ENCODE data around the gene TPR. TPM values are rescaled to one million over a fixed set of nuclear protein-coding genes. Genes with fewer than 3 reads are reported as not detected.
"Not testable (repeated sequence)": the region's sequence is repeated elsewhere in the genome, so short reads cannot be mapped to it uniquely, and the experiment has no call there.

Gene TPR
- total RNA-seq, 3 donors from 2014 or later (not counting 1 experiment from before 2014, with no cell fraction given), result 96.8 to 137 (median 116) TPM

DNA sequence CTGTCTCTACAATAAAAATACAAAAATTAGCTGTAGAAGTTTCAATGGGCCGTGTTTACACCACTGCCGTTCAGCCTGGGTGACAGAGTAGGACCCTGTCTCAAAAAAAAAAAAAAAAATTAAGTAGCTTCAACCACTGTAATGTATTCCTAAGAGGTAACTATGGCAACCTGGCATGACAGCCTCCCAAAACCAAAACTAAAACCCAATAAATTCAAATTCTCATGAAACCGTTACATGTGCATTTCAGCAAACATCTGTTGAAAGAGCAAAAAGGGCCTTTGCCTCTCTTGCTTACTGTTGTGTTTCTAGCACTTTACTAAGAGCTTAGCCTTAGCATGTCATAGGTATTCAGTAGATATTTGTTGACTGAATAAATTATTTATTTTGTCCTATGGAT, 34.0 kb upstream of the TPR start:
- Histone ChIP-seq H3K4me3 (ENCODE audit: low read length) (no peak overlapping the region), H3K27me3 (ENCODE audit: control insufficient read depth, insufficient read depth, low read length) (no peaks in the 10 kb centered on the region), H3K4me1 (ENCODE audit: control insufficient read depth, insufficient read depth, low read length) (no peaks in the 10 kb centered on the region), H3K9me3 (ENCODE audit: control insufficient read depth, insufficient read depth, low read length) (no peaks in the 10 kb centered on the region), H3K36me3 (ENCODE audit: control insufficient read depth, insufficient read depth, low read length) (peaks cover 56% of the 10 kb centered on the region), H3K27ac (ENCODE audit: low read length) (no peak overlapping the region)
- H3K4me1 Mint-ChIP-seq, result no peaks in the 10 kb centered on the region
- no peaks in the 10 kb centered on the region for H3K27me3 Mint-ChIP-seq (ENCODE audit: low read depth in 2 of 2)
- intact Hi-C loops (cut with micrococcal nuclease), result no loop called here
- no peaks in the 10 kb centered on the region for H3K9me3 Mint-ChIP-seq
- H3K4me3 Mint-ChIP-seq, result no peak overlapping the region
- WGBS (ENCODE audit: insufficient coverage), result 90% methylated on average over 3 of the region's 3 CpGs
- H3K27ac Mint-ChIP-seq, result no peak overlapping the region
- no peak for TF ChIP-seq CTCF (IDR thresholded peaks at IDR 0.05)
- H3K36me3 Mint-ChIP-seq, result peaks cover 9% of the 10 kb centered on the region
- DNase-seq, result no peak
- ATAC-seq, result no peak

DNA sequence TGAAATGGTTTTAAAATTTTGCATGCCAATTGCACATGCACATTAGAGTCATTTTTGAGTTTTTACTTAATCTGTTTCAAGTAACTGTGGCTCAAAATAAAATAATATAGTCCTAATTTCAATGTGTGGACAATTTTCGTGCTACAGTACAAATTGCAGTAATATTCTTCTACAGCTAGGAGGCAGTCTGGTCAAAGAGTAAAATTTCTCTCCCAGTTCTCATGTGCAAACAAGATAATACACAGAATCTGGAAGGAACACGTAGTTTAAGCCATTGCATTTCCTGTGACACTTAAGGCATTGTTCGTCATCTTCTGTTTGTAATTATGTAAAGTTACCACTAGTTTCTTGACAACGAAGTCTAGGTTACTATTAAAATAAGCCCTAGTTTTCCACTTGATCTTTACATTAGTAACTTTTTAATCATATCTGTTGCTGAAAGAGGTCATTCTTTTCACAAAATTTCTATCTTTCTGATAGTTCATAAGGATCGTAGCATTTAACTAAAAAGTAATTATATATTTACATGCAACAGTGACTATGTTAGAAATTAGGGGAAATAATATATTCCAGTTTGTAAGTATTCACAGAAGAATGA, 29.5 kb upstream of the TPR start:
- ATAC-seq, result peak; percentile 83 to 95 (median 87)
- Histone ChIP-seq H3K4me3 (ENCODE audit: low read length) (no peak overlapping the region), H3K36me3 (ENCODE audit: control insufficient read depth, insufficient read depth, low read length) (peaks cover 44% of the 10 kb centered on the region), H3K27me3 (ENCODE audit: control insufficient read depth, insufficient read depth, low read length) (no peaks in the 10 kb centered on the region), H3K9me3 (ENCODE audit: control insufficient read depth, insufficient read depth, low read length) (no peaks in the 10 kb centered on the region), H3K4me1 (ENCODE audit: control insufficient read depth, insufficient read depth, low read length) (no peaks in the 10 kb centered on the region), H3K27ac (ENCODE audit: low read length) (no peak overlapping the region)
- WGBS (ENCODE audit: insufficient coverage), result 57% methylated on average over 2 of the region's 5 CpGs
- Mint-ChIP-seq H3K9me3 (no peaks in the 10 kb centered on the region), H3K27ac (peak overlapping the region in 1 of 2 donors; percentile 57), H3K36me3 (peaks cover 9% of the 10 kb centered on the region), H3K4me3 (no peak overlapping the region), H3K27me3 (ENCODE audit: low read depth in 2 of 2) (no peaks in the 10 kb centered on the region), H3K4me1 (no peaks in the 10 kb centered on the region)
- DNase-seq, result peak in 1 of 2 donors; percentile 60
- intact Hi-C loops (cut with micrococcal nuclease), result loop anchor here (1.0 kb wide), 1 partner anchor 582 kb away; no protein-coding TSS in a partner anchor
- TF ChIP-seq CTCF (IDR thresholded peaks at IDR 0.05), result peak; percentile 81

DNA sequence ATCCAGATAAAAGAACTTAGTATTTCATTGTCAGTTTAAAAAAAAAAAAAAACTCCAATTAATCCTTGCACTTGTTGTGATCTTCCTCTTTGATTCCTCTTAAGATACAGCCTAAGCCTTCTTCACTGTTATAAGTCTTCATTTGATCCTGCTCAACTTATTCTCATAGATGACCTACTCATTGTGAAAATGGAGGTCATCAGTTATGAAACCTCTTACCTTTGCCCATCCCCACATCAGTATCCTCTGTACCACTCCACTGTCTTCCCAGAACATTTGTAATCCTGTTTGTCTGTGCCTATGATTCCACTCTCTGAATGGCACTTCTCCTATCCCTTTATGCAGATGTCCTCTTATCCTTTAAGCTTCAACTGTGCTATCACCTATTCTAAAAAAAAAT, 28.6 kb upstream of the TPR start:
- no peaks in the 10 kb centered on the region for H3K27me3 ChIP-seq (ENCODE audit: control insufficient read depth, insufficient read depth, low read length)
- H3K9me3 ChIP-seq (ENCODE audit: control insufficient read depth, insufficient read depth, low read length), result no peaks in the 10 kb centered on the region
- Mint-ChIP-seq H3K4me3 (no peak overlapping the region), H3K27me3 (ENCODE audit: low read depth in 2 of 2) (no peaks in the 10 kb centered on the region), H3K9me3 (no peaks in the 10 kb centered on the region), H3K36me3 (peaks cover 9% of the 10 kb centered on the region), H3K4me1 (no peaks in the 10 kb centered on the region), H3K27ac (no peak overlapping the region)
- no peak for DNase-seq
- peaks cover 40% of the 10 kb centered on the region for H3K36me3 ChIP-seq (ENCODE audit: control insufficient read depth, insufficient read depth, low read length)
- no peak for TF ChIP-seq CTCF (IDR thresholded peaks at IDR 0.05)
- H3K27ac ChIP-seq (ENCODE audit: low read length), result no peak overlapping the region
- no peak overlapping the region for H3K4me3 ChIP-seq (ENCODE audit: low read length)
- intact Hi-C loops (cut with micrococcal nuclease), result loop anchor here (1.0 kb wide), 1 partner anchor 583 kb away; no protein-coding TSS in a partner anchor
- H3K4me1 ChIP-seq (ENCODE audit: control insufficient read depth, insufficient read depth, low read length), result no peaks in the 10 kb centered on the region
- ATAC-seq, result no peak

DNA sequence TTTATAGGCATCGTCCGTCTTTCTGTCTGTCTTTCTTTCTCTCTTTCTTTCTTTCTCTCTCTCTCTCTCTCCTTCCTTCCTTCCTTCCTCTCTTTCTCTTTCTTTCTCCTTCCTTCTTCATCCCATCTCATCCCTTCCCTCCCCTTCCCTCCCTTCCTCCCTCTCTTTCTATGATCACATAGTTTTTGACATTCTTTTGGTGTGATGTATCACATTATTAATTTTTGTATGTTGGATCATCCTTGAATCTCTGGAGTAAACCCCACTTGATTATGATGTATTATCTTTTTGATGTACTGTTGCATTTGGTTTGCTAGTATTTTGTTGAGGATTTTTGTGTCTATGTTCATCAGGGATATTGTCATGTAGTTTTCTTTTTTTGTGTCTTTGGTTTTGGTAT, 26.4 kb upstream of the TPR start:
- H3K4me1 Mint-ChIP-seq; intact Hi-C loops (cut with micrococcal nuclease); H3K4me3 Mint-ChIP-seq; H3K27ac ChIP-seq (ENCODE audit: low read length); H3K27me3 Mint-ChIP-seq (ENCODE audit: low read depth in 2 of 2); H3K27me3 ChIP-seq (ENCODE audit: control insufficient read depth, insufficient read depth, low read length); H3K27ac Mint-ChIP-seq; H3K36me3 Mint-ChIP-seq; H3K4me1 ChIP-seq (ENCODE audit: control insufficient read depth, insufficient read depth, low read length); ATAC-seq; H3K9me3 Mint-ChIP-seq; H3K9me3 ChIP-seq (ENCODE audit: control insufficient read depth, insufficient read depth, low read length); DNase-seq; H3K4me3 ChIP-seq (ENCODE audit: low read length): not testable (repeated sequence)
- H3K36me3 ChIP-seq (ENCODE audit: control insufficient read depth, insufficient read depth, low read length), result peaks cover 33% of the 10 kb centered on the region
- 97% methylated on average over 2 of the region's 2 CpGs for WGBS (ENCODE audit: insufficient coverage)

DNA sequence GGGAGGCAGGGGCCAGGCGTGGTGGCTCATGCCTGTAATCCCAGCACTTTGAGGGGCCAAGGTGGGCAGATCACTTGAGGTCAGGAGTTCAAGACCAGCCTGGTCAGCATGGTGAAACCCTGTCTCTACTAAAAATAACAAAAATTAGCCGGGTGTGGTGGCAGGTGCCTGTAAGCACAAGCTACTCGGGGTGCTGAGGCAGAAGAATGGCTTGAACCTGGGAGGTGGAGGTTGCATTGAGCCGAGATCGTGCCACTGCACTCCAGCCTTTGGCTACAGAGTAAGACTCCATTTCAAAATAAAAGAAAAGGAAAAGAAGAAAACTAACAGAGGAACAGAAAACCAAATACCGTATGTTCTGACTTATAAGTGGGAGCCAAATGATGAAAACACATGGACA, 17.7 kb upstream of the TPR start:
- WGBS (ENCODE audit: insufficient coverage), result 97% methylated on average over 6 of the region's 6 CpGs
- peaks cover 17% of the 10 kb centered on the region for H3K36me3 Mint-ChIP-seq
- H3K4me3 ChIP-seq (ENCODE audit: low read length); H3K4me3 Mint-ChIP-seq; H3K4me1 Mint-ChIP-seq; H3K27ac Mint-ChIP-seq; ATAC-seq; H3K4me1 ChIP-seq (ENCODE audit: control insufficient read depth, insufficient read depth, low read length); H3K27me3 Mint-ChIP-seq (ENCODE audit: low read depth in 2 of 2); H3K27me3 ChIP-seq (ENCODE audit: control insufficient read depth, insufficient read depth, low read length); H3K9me3 Mint-ChIP-seq; intact Hi-C loops (cut with micrococcal nuclease); H3K9me3 ChIP-seq (ENCODE audit: control insufficient read depth, insufficient read depth, low read length); H3K27ac ChIP-seq (ENCODE audit: low read length); DNase-seq: not testable (repeated sequence)
- peaks cover 60% of the 10 kb centered on the region for H3K36me3 ChIP-seq (ENCODE audit: control insufficient read depth, insufficient read depth, low read length)

Measured in natural killer cell (primary cell).